GM12801 (cell line): ENCODE measurements around the gene RAB9B.

ENCODE experiments used
- CTCF ChIP-seq: IDR thresholded peaks from one replicate; pipeline ENCODE4 v1.5.1; 2011; ENCODE audit warnings: control low read depth; ENCODE audit not compliant: insufficient read length; ENCODE audit errors: extremely low read depth

The RAB9B gene

GRCh38 chrX:103779141-103779789 lies 52.8 kb downstream of the RAB9B start:
- no peak for TF ChIP-seq CTCF

- TF ChIP-seq CTCF: no peak
Measured at GRCh38 chrX:103776546-103776945, 55.5 kb downstream of the RAB9B start, which contains the start of gene PLP1. TSS of gene PLP1 (plus strand) at chrX:103776840. CDS start at chrX:103776996, 156 bp downstream.

DNA sequence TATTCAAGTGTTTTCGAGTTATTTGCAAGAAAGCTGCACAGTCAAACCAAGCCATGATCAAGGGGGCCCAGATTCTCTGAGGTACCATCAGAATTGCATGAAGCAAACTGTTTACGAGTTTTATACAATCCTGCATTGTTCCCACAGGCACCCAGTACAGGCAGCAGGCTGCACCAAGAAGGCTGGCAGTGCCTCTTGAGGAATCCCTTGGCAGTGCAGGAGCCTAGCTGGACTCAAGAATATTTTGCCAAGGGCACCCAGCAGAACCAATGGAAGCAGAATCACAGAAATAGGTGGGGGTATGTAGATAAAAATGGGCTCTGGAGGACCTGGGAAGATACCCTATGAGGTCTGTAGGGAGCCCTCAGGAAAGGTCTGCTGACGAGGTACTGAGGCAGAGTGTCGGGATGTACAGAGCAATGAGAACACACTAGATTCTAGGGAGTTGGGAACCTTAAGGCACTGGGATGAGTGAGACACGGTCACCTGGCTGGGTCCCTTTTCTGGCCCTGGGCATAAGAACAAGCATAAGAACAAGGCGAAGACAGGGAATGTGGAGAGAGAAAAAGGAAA lies 57.9 kb downstream of the RAB9B start:
- no peak for TF ChIP-seq CTCF

DNA sequence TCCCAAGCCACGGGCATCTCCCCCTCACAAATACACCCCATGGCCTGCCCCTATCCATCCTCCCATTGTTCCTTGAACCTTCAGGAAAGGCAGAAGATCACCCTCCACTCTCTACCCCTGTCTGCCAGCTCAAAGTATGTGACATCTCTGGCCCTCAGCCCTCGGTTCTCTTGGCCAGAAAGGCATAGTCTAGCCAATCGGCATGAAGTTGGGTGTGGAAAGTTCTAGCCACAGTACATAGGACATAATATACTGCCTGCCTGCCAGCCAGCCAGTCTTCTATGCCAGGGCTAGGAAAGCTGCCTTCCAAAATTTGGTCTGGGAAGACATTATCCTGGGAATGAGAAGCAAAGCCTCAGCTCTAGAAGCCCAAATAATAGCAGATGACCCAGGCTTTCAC lies 58.6 kb downstream of the RAB9B start:
- no peak for TF ChIP-seq CTCF
